Esophagus muscularis mucosa (tissue), 4 donors: ENCODE measurements around the gene GUCY2C.

ENCODE experiments used
- CTCF ChIP-seq, 3 experiments: fragments of 200-600 bp in 2 of 3; fragments of 450-650 bp in 1 of 3; sonication (generic) in 2 of 3; IDR thresholded peaks; one replicate each; pipeline ENCODE4 v1.5.1; 2017 to 2019; ENCODE audit warnings: antibody characterized with exemption in 3 of 3, mild to moderate bottlenecking in 2 of 3, moderate library complexity in 1 of 3
- EP300 ChIP-seq: sonication (generic); formaldehyde crosslinking; IDR thresholded peaks from one replicate; pipeline ENCODE4 v1.6.1; 2017; ENCODE audit warnings: antibody characterized with exemption
- POLR2A ChIP-seq: fragments of 450-650 bp; IDR thresholded peaks from one replicate; pipeline ENCODE4 v1.6.1; 2017; ENCODE audit warnings: antibody characterized with exemption, moderate library complexity, mild to moderate bottlenecking, low read depth
- POLR2AphosphoS5 ChIP-seq, 2 donors: sonication (generic); formaldehyde crosslinking; IDR thresholded peaks; one replicate each; pipeline ENCODE4 v1.6.1; 2017; ENCODE audit warnings: antibody characterized with exemption in 2 of 2

DNA sequence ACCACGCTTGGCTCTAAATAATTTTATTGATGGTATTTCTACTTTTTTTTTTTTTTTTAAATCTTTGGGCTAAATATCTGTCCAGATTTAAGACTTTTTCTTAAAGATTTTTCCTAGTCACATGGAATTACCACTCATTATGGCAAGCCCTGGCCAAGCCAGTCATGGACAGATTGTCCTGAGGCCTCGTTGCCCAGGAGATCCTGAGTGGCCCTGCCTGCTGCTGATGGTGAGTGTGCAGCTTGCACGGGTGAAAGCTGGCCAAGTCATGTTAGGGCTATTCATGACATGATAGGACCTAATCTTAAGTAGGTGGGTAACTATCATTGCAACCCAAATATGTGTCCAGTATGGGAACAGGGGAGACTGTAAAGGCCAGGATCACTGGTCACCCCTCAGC, 27.8 kb downstream of the GUCY2C start:
- no peak for TF ChIP-seq CTCF (IDR thresholded peaks at IDR 0.05)
- no peak for TF ChIP-seq POLR2AphosphoS5 (IDR thresholded peaks at IDR 0.05)
- no peak for TF ChIP-seq EP300
- no peak for TF ChIP-seq POLR2A
